ENCODE measurements around the gene CLEC11A. TPM values are rescaled to one million over a fixed set of nuclear protein-coding genes. Genes with fewer than 3 reads are reported as not detected.

Gene CLEC11A
- total and polyA plus RNA-seq, 9 of the 15 experiments (the other 6 are each of a cell fraction or from before 2014, with no cell fraction given): 0.39 to 43.9 (median 3.4) TPM

DNA sequence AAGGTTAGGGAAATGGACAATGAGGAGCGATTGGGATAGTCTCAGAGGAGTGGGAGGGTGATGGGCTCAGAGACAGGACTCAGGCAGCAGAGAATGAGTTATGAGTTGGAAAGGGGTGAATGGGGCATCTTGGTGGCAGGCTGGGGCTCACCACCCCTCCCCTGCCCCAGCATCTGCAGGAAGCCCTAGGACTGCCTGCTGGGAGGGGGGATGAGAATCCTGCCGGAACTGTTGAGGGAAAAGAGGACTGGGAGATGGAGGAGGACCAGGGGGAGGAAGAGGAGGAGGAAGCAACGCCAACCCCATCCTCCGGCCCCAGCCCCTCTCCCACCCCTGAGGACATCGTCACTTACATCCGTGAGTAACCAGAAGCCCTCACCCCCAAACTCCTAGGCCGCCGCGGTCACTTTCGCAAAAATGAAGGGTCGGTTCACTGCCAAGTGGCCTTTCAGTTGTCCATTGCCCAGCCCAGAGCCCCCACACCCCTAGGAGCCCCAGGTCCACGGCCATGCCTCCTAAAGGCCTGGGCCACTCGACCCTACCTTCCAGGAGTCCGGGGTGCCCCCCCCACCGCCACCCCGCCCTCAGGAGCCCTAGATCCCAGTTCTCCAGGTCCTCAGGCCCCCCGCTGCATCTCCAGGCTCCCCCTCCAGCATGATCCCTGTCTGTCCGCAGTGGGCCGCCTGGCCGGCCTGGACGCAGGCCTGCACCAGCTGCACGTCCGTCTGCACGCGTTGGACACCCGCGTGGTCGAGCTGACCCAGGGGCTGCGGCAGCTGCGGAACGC is 764 bp downstream of the CLEC11A start:
- Histone ChIP-seq H3K9me1 (ENCODE audit: control insufficient read depth, insufficient read depth, low read length) (no peaks in the 10 kb centered on the region), H3K27ac (ENCODE audit: extremely low read depth, low read depth, low read length) (peak overlapping the region; percentile 75), H3K4me3 (peak overlapping the region; percentile 59), H3K9ac (ENCODE audit: insufficient read depth in 1 of 2, low read depth in 2 of 2, low read length in 2 of 2) (peak overlapping the region; percentile 75 to 94; a peak in 3 of 4 replicates), H3K36me3 (ENCODE audit: control insufficient read depth, insufficient read depth, low read length) (peaks cover 4% of the 10 kb centered on the region; the same call in 1 of the 3 replicates), H4K20me1 (replicated peaks; ENCODE audit: control insufficient read depth, insufficient read depth, low read length) (peaks cover 5% of the 10 kb centered on the region; the same call in 1 of the 2 replicates), H3K27me3 (ENCODE audit: control insufficient read depth in 2 of 2, insufficient read depth in 2 of 2, low read length in 2 of 2) (no peaks in the 10 kb centered on the region), H3K9me3 (replicated peaks; ENCODE audit: control insufficient read depth, insufficient read depth, low read depth, low read length) (no peaks in the 10 kb centered on the region), H3K4me1 (replicated peaks in 1 of 2; ENCODE audit: control insufficient read depth in 2 of 2, insufficient read depth in 2 of 2, low read length in 2 of 2) (peaks cover 33 to 72% of the 10 kb centered on the region in 2 experiments), H3K4me2 (ENCODE audit: insufficient read depth, low read length) (peak overlapping the region; percentile 89), H2AFZ (ENCODE audit: low read depth, low read length) (peak overlapping the region; percentile 94), H3K79me2 (ENCODE audit: control insufficient read depth, insufficient read depth, low read length) (peaks cover 26% of the 10 kb centered on the region)
- intact Hi-C loops (cut with micrococcal nuclease): loop anchor here (1.0 kb wide), 1 partner anchor 59 kb away; no protein-coding TSS in a partner anchor
- ChIA-PET CTCF (ENCODE audit: low intra/inter-chr PET ratio) (interaction anchor here (0.7 to 4.5 kb wide), 3 partner anchors 59 to 198 kb away, joined by 3 to 91 read pairs (median 4); no protein-coding TSS in a partner anchor), POLR2A (interaction anchor here (0.6 to 1.7 kb wide), 13 partner anchors 14 to 457 kb away, joined by 3 to 14 read pairs (median 5); no protein-coding TSS in a partner anchor)
- in situ Hi-C loops (cut with MboI): no loop called here
- 32% methylated on average over 13 of the region's 31 CpGs for WGBS (ENCODE audit: insufficient coverage, low coverage, missing lambda C conversion rate)
- FAIRE-seq (no peak), ATAC-seq (no peak), DNase-seq (ENCODE audit: extremely low read depth in 1 of 4, low spot score in 3 of 4) (no peak)
- no TSS peak for BruUV-seq (replicated peaks)
- TF ChIP-seq MTA2 (IDR thresholded peaks at IDR 0.05; ENCODE audit: low read depth) (no peak), NR2F6 (CRISPR knock-in tag; IDR thresholded peaks at IDR 0.05) (no peak), ZNF174 (CRISPR knock-in tag; IDR thresholded peaks at IDR 0.05) (no peak), ZNF785 (CRISPR knock-in tag; IDR thresholded peaks at IDR 0.05) (no peak), XRCC3 (IDR thresholded peaks at IDR 0.05) (no peak), KLF1 (tag; IDR thresholded peaks at IDR 0.05) (no peak), ZNF408 (CRISPR knock-in tag; IDR thresholded peaks at IDR 0.05; ENCODE audit: low read depth) (no peak), ZNF699 (CRISPR knock-in tag; IDR thresholded peaks at IDR 0.05; ENCODE audit: insufficient replicate concordance) (no peak), MECOM (CRISPR knock-in tag; IDR thresholded peaks at IDR 0.05) (no peak), ZNF282 (CRISPR knock-in tag; IDR thresholded peaks at IDR 0.05) (no peak), NCOA6 (IDR thresholded peaks at IDR 0.05) (no peak), CBFA2T2 (conservative IDR thresholded peaks at IDR 0.05) (no peak), ZNF184 (CRISPR knock-in tag; IDR thresholded peaks at IDR 0.05) (no peak), MYBL2 (IDR thresholded peaks at IDR 0.05; ENCODE audit: low read depth) (no peak), MYBL2 (CRISPR knock-in tag; IDR thresholded peaks at IDR 0.05; ENCODE audit: borderline replicate concordance) (no peak), ARID2 (IDR thresholded peaks at IDR 0.05) (no peak), ZNF57 (CRISPR knock-in tag; IDR thresholded peaks at IDR 0.05) (no peak)
- TF ChIP-seq, protein P1, sequence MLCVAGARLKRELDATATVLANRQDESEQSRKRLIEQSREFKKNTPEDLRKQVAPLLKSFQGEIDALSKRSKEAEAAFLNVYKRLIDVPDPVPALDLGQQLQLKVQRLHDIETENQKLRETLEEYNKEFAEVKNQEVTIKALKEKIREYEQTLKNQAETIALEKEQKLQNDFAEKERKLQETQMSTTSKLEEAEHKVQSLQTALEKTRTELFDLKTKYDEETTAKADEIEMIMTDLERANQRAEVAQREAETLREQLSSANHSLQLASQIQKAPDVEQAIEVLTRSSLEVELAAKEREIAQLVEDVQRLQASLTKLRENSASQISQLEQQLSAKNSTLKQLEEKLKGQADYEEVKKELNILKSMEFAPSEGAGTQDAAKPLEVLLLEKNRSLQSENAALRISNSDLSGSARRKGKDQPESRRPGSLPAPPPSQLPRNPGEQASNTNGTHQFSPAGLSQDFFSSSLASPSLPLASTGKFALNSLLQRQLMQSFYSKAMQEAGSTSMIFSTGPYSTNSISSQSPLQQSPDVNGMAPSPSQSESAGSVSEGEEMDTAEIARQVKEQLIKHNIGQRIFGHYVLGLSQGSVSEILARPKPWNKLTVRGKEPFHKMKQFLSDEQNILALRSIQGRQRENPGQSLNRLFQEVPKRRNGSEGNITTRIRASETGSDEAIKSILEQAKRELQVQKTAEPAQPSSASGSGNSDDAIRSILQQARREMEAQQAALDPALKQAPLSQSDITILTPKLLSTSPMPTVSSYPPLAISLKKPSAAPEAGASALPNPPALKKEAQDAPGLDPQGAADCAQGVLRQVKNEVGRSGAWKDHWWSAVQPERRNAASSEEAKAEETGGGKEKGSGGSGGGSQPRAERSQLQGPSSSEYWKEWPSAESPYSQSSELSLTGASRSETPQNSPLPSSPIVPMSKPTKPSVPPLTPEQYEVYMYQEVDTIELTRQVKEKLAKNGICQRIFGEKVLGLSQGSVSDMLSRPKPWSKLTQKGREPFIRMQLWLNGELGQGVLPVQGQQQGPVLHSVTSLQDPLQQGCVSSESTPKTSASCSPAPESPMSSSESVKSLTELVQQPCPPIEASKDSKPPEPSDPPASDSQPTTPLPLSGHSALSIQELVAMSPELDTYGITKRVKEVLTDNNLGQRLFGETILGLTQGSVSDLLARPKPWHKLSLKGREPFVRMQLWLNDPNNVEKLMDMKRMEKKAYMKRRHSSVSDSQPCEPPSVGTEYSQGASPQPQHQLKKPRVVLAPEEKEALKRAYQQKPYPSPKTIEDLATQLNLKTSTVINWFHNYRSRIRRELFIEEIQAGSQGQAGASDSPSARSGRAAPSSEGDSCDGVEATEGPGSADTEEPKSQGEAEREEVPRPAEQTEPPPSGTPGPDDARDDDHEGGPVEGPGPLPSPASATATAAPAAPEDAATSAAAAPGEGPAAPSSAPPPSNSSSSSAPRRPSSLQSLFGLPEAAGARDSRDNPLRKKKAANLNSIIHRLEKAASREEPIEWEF (CRISPR knock-in tag; IDR thresholded peaks at IDR 0.05): no peak
- TF ChIP-seq, protein P2, sequence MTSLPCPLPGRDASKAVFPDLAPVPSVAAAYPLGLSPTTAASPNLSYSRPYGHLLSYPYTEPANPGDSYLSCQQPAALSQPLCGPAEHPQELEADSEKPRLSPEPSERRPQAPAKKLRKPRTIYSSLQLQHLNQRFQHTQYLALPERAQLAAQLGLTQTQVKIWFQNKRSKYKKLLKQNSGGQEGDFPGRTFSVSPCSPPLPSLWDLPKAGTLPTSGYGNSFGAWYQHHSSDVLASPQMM (CRISPR knock-in tag; IDR thresholded peaks at IDR 0.05): no peak
